NCI-H510A (cell line): Measurements from ENCODE around the gene MFAP1.

Source experiments
- DNase-seq: peaks from one replicate; lab custom pipeline; 2025; lab: John Stamatoyannopoulos, UW

The MFAP1 gene

GRCh38 chr15:43776101-43776717 is 48.3 kb downstream of the MFAP1 start:
- DNase-seq = no peak

GRCh38 chr15:43775411-43775965 is 49.0 kb downstream of the MFAP1 start:
- peak; percentile 52 for DNase-seq

- no peak for DNase-seq
Measured at GRCh38 chr15:43774062-43774461, 50.4 kb downstream of the MFAP1 start.

GRCh38 chr15:43772624-43773023 is 51.9 kb downstream of the MFAP1 start:
- no peak for DNase-seq

- DNase-seq = no peak
Measured at GRCh38 chr15:43771816-43772215, 52.7 kb downstream of the MFAP1 start.

- DNase-seq = no peak
Measured at GRCh38 chr15:43769584-43770228, 54.8 kb downstream of the MFAP1 start.

- no peak for DNase-seq
Measured at GRCh38 chr15:43763819-43764446, 60.6 kb downstream of the MFAP1 start.

- DNase-seq = no peak
Measured at GRCh38 chr15:43762824-43763223, 61.7 kb downstream of the MFAP1 start.
